Activated CD4-positive, alpha-beta T cell treated with anti-CD3 and anti-CD28 coated beads, Interleukin-2, amount 50 U/mL, for 4 hours (primary cell): Measurements from ENCODE around the gene PHF2.

Source experiments
- DNase-seq, 2 experiments: peaks; one replicate each; pipeline ENCODE4 v3.0.0-alpha.2; 2020

The PHF2 gene

GRCh38 chr9:93713716-93714115, 137.3 kb downstream of the PHF2 start:
- no peak for DNase-seq

- DNase-seq = no peak
Measured at GRCh38 chr9:93721417-93721965, 145.1 kb downstream of the PHF2 start.

DNA sequence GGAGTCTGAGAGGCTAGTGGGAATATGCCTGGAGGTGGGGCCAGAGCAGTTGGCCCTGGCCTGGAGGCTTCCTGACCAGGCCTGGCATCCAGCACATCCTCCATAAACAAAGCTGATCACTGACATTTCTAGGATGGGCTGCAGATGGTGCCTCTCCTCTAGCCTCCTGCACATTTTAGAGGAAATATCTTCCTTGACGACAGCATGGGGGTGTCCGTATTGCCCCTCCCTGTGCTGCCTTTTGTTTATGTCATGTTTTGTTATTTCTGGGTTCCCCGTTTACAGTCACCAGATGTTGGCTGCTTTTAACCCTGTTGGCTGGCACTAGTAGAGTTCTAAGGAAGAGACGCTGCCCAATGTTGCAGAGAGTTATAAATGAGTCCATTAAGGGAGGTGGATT, 148.5 kb downstream of the PHF2 start:
- no peak for DNase-seq

DNA sequence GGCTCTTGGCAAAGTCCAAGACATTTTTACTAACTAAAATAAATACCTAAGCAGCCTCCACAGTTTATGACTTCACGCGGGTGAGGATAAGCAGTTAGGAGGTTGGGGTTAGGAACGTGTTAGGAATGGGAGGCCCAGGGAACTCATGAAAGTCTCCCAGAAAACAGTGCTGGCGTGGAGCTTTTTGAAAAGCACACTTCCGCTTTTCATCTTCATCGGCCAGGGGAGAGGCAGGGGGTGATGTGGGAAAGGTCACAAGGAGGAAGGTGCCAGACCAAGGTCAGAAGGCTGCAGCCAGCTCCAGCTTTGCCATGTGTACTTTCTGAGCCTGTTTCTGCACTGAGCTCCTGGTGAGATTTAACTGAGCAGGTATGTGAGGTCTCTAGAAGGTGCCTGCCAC, 149.0 kb downstream of the PHF2 start:
- no peak for DNase-seq

GRCh38 chr9:93726147-93726546, 149.8 kb downstream of the PHF2 start:
- DNase-seq = no peak
